Stimulated activated CD8-positive, alpha-beta memory T cell treated with anti-CD3 and anti-CD28 coated beads, Interleukin-12 subunit alpha, Interleukin-12 subunit beta, amount 100 ng/mL, for 24 hours (primary cell): ENCODE results near the gene EYA2.

Experiments used
- DNase-seq: peaks from one replicate; pipeline ENCODE4 v3.0.0-alpha.2; 2020; ENCODE audit errors: extremely low read depth

Gene EYA2

GRCh38 chr20:47111576-47111975 lies 216.9 kb downstream of the EYA2 start:
- DNase-seq = no peak

- DNase-seq = no peak
Observed at GRCh38 chr20:47113362-47114109, 218.9 kb downstream of the EYA2 start.

GRCh38 chr20:47115694-47116093 lies 221.1 kb downstream of the EYA2 start:
- no peak for DNase-seq

GRCh38 chr20:47117371-47117770 lies 222.7 kb downstream of the EYA2 start:
- no peak for DNase-seq

GRCh38 chr20:47117773-47118172 lies 223.1 kb downstream of the EYA2 start:
- no peak for DNase-seq

- no peak for DNase-seq
Observed at GRCh38 chr20:47118206-47118605, 223.6 kb downstream of the EYA2 start.

GRCh38 chr20:47118641-47119040 lies 224.0 kb downstream of the EYA2 start:
- DNase-seq = no peak

GRCh38 chr20:47120346-47120936 lies 225.8 kb downstream of the EYA2 start:
- no peak for DNase-seq

- no peak for DNase-seq
Observed at GRCh38 chr20:47122560-47122959, 227.9 kb downstream of the EYA2 start.

- DNase-seq = no peak
Observed at GRCh38 chr20:47124181-47124717, 229.6 kb downstream of the EYA2 start.

GRCh38 chr20:47125508-47125757 lies 230.8 kb downstream of the EYA2 start:
- DNase-seq = no peak

GRCh38 chr20:47125758-47126591 lies 231.3 kb downstream of the EYA2 start:
- no peak for DNase-seq

- DNase-seq = no peak
Observed at GRCh38 chr20:47126709-47127108, 232.1 kb downstream of the EYA2 start.

GRCh38 chr20:47127546-47127945 lies 232.9 kb downstream of the EYA2 start:
- DNase-seq = no peak

GRCh38 chr20:47127999-47128398 lies 233.4 kb downstream of the EYA2 start:
- DNase-seq = no peak

- DNase-seq = no peak
Observed at GRCh38 chr20:47129306-47129705, 234.7 kb downstream of the EYA2 start.

- DNase-seq = no peak
Observed at GRCh38 chr20:47133809-47134456, 239.3 kb downstream of the EYA2 start.

GRCh38 chr20:47136782-47137181 lies 242.1 kb downstream of the EYA2 start:
- no peak for DNase-seq

GRCh38 chr20:47137231-47137870 lies 242.7 kb downstream of the EYA2 start:
- no peak for DNase-seq

- DNase-seq = no peak
Observed at GRCh38 chr20:47139934-47140535, 245.4 kb downstream of the EYA2 start.

- no peak for DNase-seq
Observed at GRCh38 chr20:47141350-47141921, 246.8 kb downstream of the EYA2 start.
